Measurements from ENCODE around the gene KCNN3.

Gene KCNN3

GRCh38 chr1:154813300-154813816 lies 56.7 kb downstream of the KCNN3 start (continued):
- TF ChIP-seq ZEB2 (tag by site-specific recombination; IDR thresholded peaks at IDR 0.05) (no peak), ZNF366 (tag by site-specific recombination; conservative IDR thresholded peaks at IDR 0.05) (peak; percentile 65; the same call in 1 of the 2 replicates), ZSCAN30 (tag by site-specific recombination; IDR thresholded peaks at IDR 0.05) (no peak), ZNF701 (tag by site-specific recombination; IDR thresholded peaks at IDR 0.05) (no peak), SCRT2 (tag by site-specific recombination; IDR thresholded peaks at IDR 0.05) (peak; percentile 97), GLIS1 (tag by site-specific recombination; IDR thresholded peaks at IDR 0.05) (peak; percentile 99)

DNA sequence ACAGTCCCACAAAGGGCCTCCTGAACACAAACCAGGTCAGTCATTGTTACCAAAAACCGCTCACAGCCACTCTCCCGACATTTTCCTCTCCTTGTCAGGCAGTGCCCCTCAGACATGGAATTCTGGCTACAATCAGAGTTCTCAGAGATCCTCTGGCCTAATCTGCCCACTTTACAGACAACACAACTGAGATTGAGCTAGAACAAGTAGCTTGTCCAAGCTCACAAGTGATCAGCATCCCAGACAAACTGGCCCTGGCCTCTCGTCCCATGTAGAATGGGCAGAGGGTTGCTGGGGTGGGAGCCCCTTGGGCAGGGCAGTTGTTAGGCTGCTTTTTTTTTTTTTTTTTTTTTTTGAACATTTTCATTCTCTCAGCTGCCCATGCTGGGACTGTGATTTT lies 57.2 kb downstream of the KCNN3 start:
- no peak overlapping the region for H3K27ac ChIP-seq (ENCODE audit: extremely low read depth, low read depth, low read length)
- TF ChIP-seq, protein P1, sequence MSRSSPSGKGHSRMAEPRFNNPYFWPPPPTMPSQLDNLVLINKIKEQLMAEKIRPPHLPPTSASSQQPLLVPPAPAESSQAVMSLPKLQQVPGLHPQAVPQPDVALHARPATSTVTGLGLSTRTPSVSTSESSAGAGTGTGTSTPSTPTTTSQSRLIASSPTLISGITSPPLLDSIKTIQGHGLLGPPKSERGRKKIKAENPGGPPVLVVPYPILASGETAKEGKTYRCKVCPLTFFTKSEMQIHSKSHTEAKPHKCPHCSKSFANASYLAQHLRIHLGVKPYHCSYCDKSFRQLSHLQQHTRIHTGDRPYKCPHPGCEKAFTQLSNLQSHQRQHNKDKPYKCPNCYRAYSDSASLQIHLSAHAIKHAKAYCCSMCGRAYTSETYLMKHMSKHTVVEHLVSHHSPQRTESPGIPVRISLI (tag by site-specific recombination; IDR thresholded peaks at IDR 0.05): peak; percentile 59; the same call in 1 of the 2 replicates
- TF ChIP-seq PATZ1 (tag by site-specific recombination; IDR thresholded peaks at IDR 0.05) (no peak), ZNF571 (tag by site-specific recombination; IDR thresholded peaks at IDR 0.05) (no peak), ZNF24 (tag by site-specific recombination; IDR thresholded peaks at IDR 0.05) (no peak), MZF1 (tag by site-specific recombination; IDR thresholded peaks at IDR 0.05; ENCODE audit: borderline replicate concordance) (no peak)
- H3K4me1 ChIP-seq (ENCODE audit: control insufficient read depth, insufficient read depth, low read length): no peaks in the 10 kb centered on the region
- no peaks in the 10 kb centered on the region for H3K9me3 ChIP-seq (ENCODE audit: control insufficient read depth, insufficient read depth, low read depth, low read length)
- H3K36me3 ChIP-seq (ENCODE audit: control insufficient read depth in 2 of 2, insufficient read depth in 1 of 2, low read length in 2 of 2): no peaks in the 10 kb centered on the region
- H3K4me3 ChIP-seq (ENCODE audit: low read depth, low read length): no peak overlapping the region
- POLR2A ChIA-PET: no interaction called here
- CTCF ChIA-PET: interaction anchor here (0.6 to 0.9 kb wide), 3 partner anchors 22 to 74 kb away, joined by 3 to 5 read pairs (median 3); no protein-coding TSS in a partner anchor

DNA sequence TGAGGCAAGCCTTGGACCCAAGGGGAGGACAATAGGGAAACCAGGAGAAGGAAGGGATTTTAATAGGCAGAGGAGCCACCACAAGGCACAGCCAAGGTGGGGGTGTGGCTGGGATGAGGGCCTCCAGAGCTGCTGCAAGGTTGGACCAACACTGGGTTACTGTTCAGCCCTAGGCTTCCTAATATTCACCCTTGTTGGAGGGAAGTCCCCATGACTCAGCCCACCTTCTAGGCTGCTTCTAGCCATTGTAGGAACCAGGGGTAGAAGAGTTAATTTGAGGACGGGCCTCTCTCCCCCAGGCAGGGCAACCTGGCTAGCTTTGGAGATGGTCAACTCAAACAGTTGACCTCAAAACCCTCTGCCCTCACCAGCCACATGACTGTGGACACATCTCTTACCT lies 59.5 kb downstream of the KCNN3 start:
- Histone ChIP-seq H3K4me3 (ENCODE audit: low read depth, low read length) (no peak overlapping the region), H3K36me3 (ENCODE audit: control insufficient read depth in 2 of 2, insufficient read depth in 1 of 2, low read length in 2 of 2) (no peaks in the 10 kb centered on the region), H3K27ac (ENCODE audit: extremely low read depth, low read depth, low read length) (no peak overlapping the region), H3K4me1 (ENCODE audit: control insufficient read depth, insufficient read depth, low read length) (no peaks in the 10 kb centered on the region), H3K9me3 (ENCODE audit: control insufficient read depth, insufficient read depth, low read depth, low read length) (no peaks in the 10 kb centered on the region)
- ChIA-PET CTCF (no interaction called here), POLR2A (no interaction called here)
- TF ChIP-seq ZNF140 (tag by site-specific recombination; IDR thresholded peaks at IDR 0.05) (no peak), ZFP3 (tag by site-specific recombination; IDR thresholded peaks at IDR 0.05; ENCODE audit: low read depth) (no peak), ZFP37 (tag by site-specific recombination; IDR thresholded peaks at IDR 0.05) (no peak), ZBTB21 (tag by site-specific recombination; IDR thresholded peaks at IDR 0.05) (no peak), ZNF626 (tag by site-specific recombination; IDR thresholded peaks at IDR 0.05) (no peak), ZNF555 (tag by site-specific recombination; conservative IDR thresholded peaks at IDR 0.05) (no peak), ZNF2 (tag by site-specific recombination; IDR thresholded peaks at IDR 0.05) (no peak), ZNF785 (tag by site-specific recombination; IDR thresholded peaks at IDR 0.05) (no peak), ZNF211 (tag by site-specific recombination; IDR thresholded peaks at IDR 0.05; ENCODE audit: low read depth) (no peak), ZNF121 (tag by site-specific recombination; IDR thresholded peaks at IDR 0.05) (no peak), ZNF138 (tag by site-specific recombination; IDR thresholded peaks at IDR 0.05; ENCODE audit: borderline replicate concordance) (no peak), ZNF549 (tag by site-specific recombination; IDR thresholded peaks at IDR 0.05) (no peak), ZBTB8A (tag by site-specific recombination; IDR thresholded peaks at IDR 0.05) (no peak), KLF1 (tag by site-specific recombination; IDR thresholded peaks at IDR 0.05) (no peak)
- TF ChIP-seq, protein P2, sequence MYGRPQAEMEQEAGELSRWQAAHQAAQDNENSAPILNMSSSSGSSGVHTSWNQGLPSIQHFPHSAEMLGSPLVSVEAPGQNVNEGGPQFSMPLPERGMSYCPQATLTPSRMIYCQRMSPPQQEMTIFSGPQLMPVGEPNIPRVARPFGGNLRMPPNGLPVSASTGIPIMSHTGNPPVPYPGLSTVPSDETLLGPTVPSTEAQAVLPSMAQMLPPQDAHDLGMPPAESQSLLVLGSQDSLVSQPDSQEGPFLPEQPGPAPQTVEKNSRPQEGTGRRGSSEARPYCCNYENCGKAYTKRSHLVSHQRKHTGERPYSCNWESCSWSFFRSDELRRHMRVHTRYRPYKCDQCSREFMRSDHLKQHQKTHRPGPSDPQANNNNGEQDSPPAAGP (tag by site-specific recombination; IDR thresholded peaks at IDR 0.05): no peak
- TF ChIP-seq, protein P3, sequence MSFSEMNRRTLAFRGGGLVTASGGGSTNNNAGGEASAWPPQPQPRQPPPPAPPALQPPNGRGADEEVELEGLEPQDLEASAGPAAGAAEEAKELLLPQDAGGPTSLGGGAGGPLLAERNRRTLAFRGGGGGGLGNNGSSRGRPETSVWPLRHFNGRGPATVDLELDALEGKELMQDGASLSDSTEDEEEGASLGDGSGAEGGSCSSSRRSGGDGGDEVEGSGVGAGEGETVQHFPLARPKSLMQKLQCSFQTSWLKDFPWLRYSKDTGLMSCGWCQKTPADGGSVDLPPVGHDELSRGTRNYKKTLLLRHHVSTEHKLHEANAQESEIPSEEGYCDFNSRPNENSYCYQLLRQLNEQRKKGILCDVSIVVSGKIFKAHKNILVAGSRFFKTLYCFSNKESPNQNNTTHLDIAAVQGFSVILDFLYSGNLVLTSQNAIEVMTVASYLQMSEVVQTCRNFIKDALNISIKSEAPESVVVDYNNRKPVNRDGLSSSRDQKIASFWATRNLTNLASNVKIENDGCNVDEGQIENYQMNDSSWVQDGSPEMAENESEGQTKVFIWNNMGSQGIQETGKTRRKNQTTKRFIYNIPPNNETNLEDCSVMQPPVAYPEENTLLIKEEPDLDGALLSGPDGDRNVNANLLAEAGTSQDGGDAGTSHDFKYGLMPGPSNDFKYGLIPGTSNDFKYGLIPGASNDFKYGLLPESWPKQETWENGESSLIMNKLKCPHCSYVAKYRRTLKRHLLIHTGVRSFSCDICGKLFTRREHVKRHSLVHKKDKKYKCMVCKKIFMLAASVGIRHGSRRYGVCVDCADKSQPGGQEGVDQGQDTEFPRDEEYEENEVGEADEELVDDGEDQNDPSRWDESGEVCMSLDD (tag by site-specific recombination; IDR thresholded peaks at IDR 0.05): no peak
- TF ChIP-seq, protein P4, sequence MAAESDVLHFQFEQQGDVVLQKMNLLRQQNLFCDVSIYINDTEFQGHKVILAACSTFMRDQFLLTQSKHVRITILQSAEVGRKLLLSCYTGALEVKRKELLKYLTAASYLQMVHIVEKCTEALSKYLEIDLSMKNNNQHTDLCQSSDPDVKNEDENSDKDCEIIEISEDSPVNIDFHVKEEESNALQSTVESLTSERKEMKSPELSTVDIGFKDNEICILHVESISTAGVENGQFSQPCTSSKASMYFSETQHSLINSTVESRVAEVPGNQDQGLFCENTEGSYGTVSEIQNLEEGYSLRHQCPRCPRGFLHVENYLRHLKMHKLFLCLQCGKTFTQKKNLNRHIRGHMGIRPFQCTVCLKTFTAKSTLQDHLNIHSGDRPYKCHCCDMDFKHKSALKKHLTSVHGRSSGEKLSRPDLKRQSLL (tag by site-specific recombination; IDR thresholded peaks at IDR 0.05): no peak
